Epithelial cell of esophagus (primary cell): ENCODE measurements around the gene FAM78A.

ENCODE experiments used
- DNase-seq: peaks from one replicate; pipeline ENCODE4 v3.0.0; 2010; ENCODE audit warnings: low read depth
- H3K4me3 ChIP-seq: 2 replicates; pipeline ENCODE4 v1.5.1; 2011; ENCODE audit warnings: mild to moderate bottlenecking, low read length, control low read depth
- CTCF ChIP-seq: IDR thresholded peaks from 2 replicates; pipeline ENCODE4 v1.5.1; 2011; ENCODE audit warnings: low read depth, mild to moderate bottlenecking, low read length, control low read depth, inconsistent platforms; ENCODE audit not compliant: insufficient read depth; ENCODE audit errors: missing control alignments

FAM78A gene

GRCh38 chr9:131277287-131277909 lies 1.1 kb upstream of the FAM78A start:
- no peak for TF ChIP-seq CTCF
- no peak for DNase-seq
- peak overlapping the region; percentile 27 for H3K4me3 ChIP-seq

GRCh38 chr9:131276891-131277286 lies 579 bp upstream of the FAM78A start:
- no peak for DNase-seq
- no peak overlapping the region for H3K4me3 ChIP-seq
- no peak for TF ChIP-seq CTCF

GRCh38 chr9:131275332-131276093 lies 797 bp downstream of the FAM78A start:
- H3K4me3 ChIP-seq: no peak overlapping the region
- DNase-seq: no peak
- TF ChIP-seq CTCF: no peak

- no peak for DNase-seq
- TF ChIP-seq CTCF: no peak
- H3K4me3 ChIP-seq: no peak overlapping the region
These were observed 1.5 kb downstream of the FAM78A start for GRCh38 chr9:131274674-131275331.

- no peak for DNase-seq
- H3K4me3 ChIP-seq: no peak overlapping the region
- no peak for TF ChIP-seq CTCF
These were observed 2.2 kb downstream of the FAM78A start for GRCh38 chr9:131273856-131274673.

- TF ChIP-seq CTCF: no peak
- DNase-seq: no peak
- no peak overlapping the region for H3K4me3 ChIP-seq
These were observed 3.0 kb downstream of the FAM78A start for GRCh38 chr9:131273146-131273855.
